Lung microvascular endothelial cell (primary cell): ENCODE data around the gene STAG3. TPM values are rescaled to one million over a fixed set of nuclear protein-coding genes. Genes with fewer than 3 reads are reported as not detected.
"Not testable (repeated sequence)": the region's sequence is repeated elsewhere in the genome, so short reads cannot be mapped to it uniquely, and the experiment has no call there.

Source experiments
- DNase-seq, 2 donors: peaks; one replicate each; pipeline versions ENCODE4 v3.0.0 to v3.0.0-alpha.2; 2010; ENCODE audit warnings: low read depth in 2 of 2
- total RNA-seq: library from RNA; depleted of rRNA; stranded (reverse); fragments of >200 nt; gene quantifications from 2 replicates; pipeline ENCODE4 v1.2.1, GENCODE V29; 2014

The STAG3 gene
- total RNA-seq, 1 donor from 2014 or later: 0.20 TPM

- DNase-seq: no peak
Observed at GRCh38 chr7:100210805-100211204, 33.1 kb downstream of the STAG3 start.

- DNase-seq: no peak
Observed at GRCh38 chr7:100211342-100211780, 33.6 kb downstream of the STAG3 start.

- DNase-seq: no peak
Observed at GRCh38 chr7:100212631-100213286, 35.0 kb downstream of the STAG3 start.

- no peak for DNase-seq
Observed at GRCh38 chr7:100213672-100214071, 36.0 kb downstream of the STAG3 start.

GRCh38 chr7:100214356-100214755 lies 36.6 kb downstream of the STAG3 start:
- not testable (repeated sequence) for DNase-seq

- peak in 1 of 2 donors; percentile 82 for DNase-seq
Observed at GRCh38 chr7:100215895-100216294, 38.2 kb downstream of the STAG3 start.

GRCh38 chr7:100217934-100218333 lies 40.2 kb downstream of the STAG3 start:
- DNase-seq: peak in 1 of 2 donors; percentile 66

- DNase-seq: no peak
Observed at GRCh38 chr7:100219271-100219737, 41.6 kb downstream of the STAG3 start.

- not testable (repeated sequence) for DNase-seq
Observed at GRCh38 chr7:100219801-100220585, 42.3 kb downstream of the STAG3 start, which contains the start of gene PVRIG. TSS of gene PVRIG (plus strand) at chr7:100219949. CDS start at chr7:100219971, 22 bp downstream.

GRCh38 chr7:100220586-100221230 lies 43.0 kb downstream of the STAG3 start:
- no peak for DNase-seq

GRCh38 chr7:100221231-100221718 lies 43.6 kb downstream of the STAG3 start:
- DNase-seq: no peak

GRCh38 chr7:100221767-100222444 lies 44.2 kb downstream of the STAG3 start:
- DNase-seq: no peak

- DNase-seq: no peak
Observed at GRCh38 chr7:100222445-100223132, 44.9 kb downstream of the STAG3 start.

GRCh38 chr7:100223376-100223927 lies 45.7 kb downstream of the STAG3 start:
- DNase-seq: not testable (repeated sequence)

- not testable (repeated sequence) for DNase-seq
Observed at GRCh38 chr7:100224891-100225290, 47.2 kb downstream of the STAG3 start.

GRCh38 chr7:100234660-100235317 lies 57.1 kb downstream of the STAG3 start:
- DNase-seq: not testable (repeated sequence)

GRCh38 chr7:100239975-100240374 lies 62.3 kb downstream of the STAG3 start:
- not testable (repeated sequence) for DNase-seq

- DNase-seq: peak; percentile 53 to 71
Observed at GRCh38 chr7:100243385-100243784, 65.7 kb downstream of the STAG3 start.

GRCh38 chr7:100244988-100245605 lies 67.4 kb downstream of the STAG3 start:
- DNase-seq: not testable (repeated sequence)
